Pancreas (tissue), 10 donors: ENCODE data around the gene SLC12A7. TPM values are rescaled to one million over a fixed set of nuclear protein-coding genes. Genes with fewer than 3 reads are reported as not detected.
A peak's percentile ranks its signal among the peaks of the same experiment; 100 is the strongest.

Experiments
- ATAC-seq, 4 donors: fragments of 200-7000 bp; cut with Tn5 transposase; one replicate each; pipeline versions ENCODE4 v1.8.0 to v1.9.1; 2020; ENCODE audit warnings: mild to moderate bottlenecking in 4 of 4, moderate library complexity in 4 of 4
- DNase-seq, 6 donors: peaks; one replicate each; pipeline ENCODE4 v3.0.0-alpha.2; 2020
- FAIRE-seq: peaks from 2 replicates; lab custom pipeline; 2012; peaks lifted over from hg19 to GRCh38; lab: Jason Lieb, UNC
- H3K27ac ChIP-seq, 4 donors: fragments of 200-600 bp; sonication (generic); 1 replicate in 3 of 4; 2 replicates in 1 of 4; pipeline versions ENCODE4 v1.5.0 to v1.8.0; 2020
- H3K27me3 ChIP-seq, 4 donors: fragments of 200-600 bp; one replicate each; pipeline ENCODE4 v1.8.0; 2021
- H3K36me3 ChIP-seq, 3 donors: fragments of 200-600 bp; sonication (generic) in 1 of 3; one replicate each; pipeline versions ENCODE4 v1.5.0 to v1.8.0; 2020 to 2021
- H3K4me1 ChIP-seq, 3 donors: fragments of 200-600 bp; one replicate each; pipeline ENCODE4 v1.8.0; 2021
- H3K4me3 ChIP-seq, 4 donors: fragments of 200-600 bp; sonication (generic) in 2 of 4; one replicate each; pipeline versions ENCODE4 v1.5.0 to v1.8.0; 2020 to 2021
- H3K9me3 ChIP-seq, 4 donors: fragments of 200-600 bp; one replicate each; pipeline ENCODE4 v1.8.0; 2021
- WGBS, 2 donors: extraction: QIAGEN DNeasy Blood & Tissue Kit; methylation state at CpG; one replicate each; pipeline ENCODE4 v1.1.7; 2013; 5-methylcytosine and 5-hydroxymethylcytosine counted together
- intact Hi-C, 3 donors: fragments of 100-400 bp; cut with DNase I; formaldehyde crosslinking; loops; one replicate each; pipeline versions ENCODE4 v1.11.1 to v1.14.2; 2022
- polyA plus RNA-seq, 2 donors: library from polyadenylated mRNA; stranded (reverse); fragments of 200-250 nt; gene quantifications; one replicate each; pipeline ENCODE4 v1.2.3, GENCODE V29; 2013
- total RNA-seq, 6 donors: library from RNA; stranded (reverse); fragmentation: NEBNext Ultra II Directional in 4 of 6; extraction: Animal tissue kit (Norgen Biotek cat#: 25700) in 4 of 6; gene quantifications; one replicate each; pipeline versions ENCODE4 v1.2.1 to v1.2.4, GENCODE V29; 2021 to 2023
- TF ChIP-seq, protein P1 (sequence below), 4 donors: fragments of 200-600 bp; sonication (generic) in 3 of 4; IDR thresholded peaks; one replicate each; pipeline versions ENCODE4 v1.5.0 to v1.8.0; 2021; ENCODE audit warnings: antibody characterized with exemption in 4 of 4
- donor health status: healthy with polysubstance abuse.
- donor health status: DM: no; HTN: no; CAD: no; lungs with moderate emphysema.
- donor health status: DM: no; HTN: no; CAD: no.
- donor health status: control.
- donor health status: control.
- donor health status: Bipolar disorder and iron deficiency.
- donor health status: DM: yes; HTN: yes; CAD: no.
- donor health status: DM: no; HTN: no; CAD: no.
- donor health status: DM: no; HTN: no; CAD: no.
- donor health status: DM: yes; HTN: yes; CAD: no.

Gene SLC12A7
- total and polyA plus RNA-seq, 8 donors, result 17.4 to 56.5 (median 35.8) TPM

GRCh38 chr5:1074226-1074625 lies 37.6 kb downstream of the SLC12A7 start:
- ATAC-seq (peak in 2 of 4 donors; percentile 8 to 21), FAIRE-seq (no peak), DNase-seq (no peak)
- no peak overlapping the region for H3K4me3 ChIP-seq
- H3K27me3 ChIP-seq, result no peaks in the 10 kb centered on the region
- no peaks in the 10 kb centered on the region for H3K4me1 ChIP-seq
- H3K36me3 ChIP-seq, result peaks cover 4 to 61% (median 22%) of the 10 kb centered on the region in 3 donors
- TF ChIP-seq, protein P1, sequence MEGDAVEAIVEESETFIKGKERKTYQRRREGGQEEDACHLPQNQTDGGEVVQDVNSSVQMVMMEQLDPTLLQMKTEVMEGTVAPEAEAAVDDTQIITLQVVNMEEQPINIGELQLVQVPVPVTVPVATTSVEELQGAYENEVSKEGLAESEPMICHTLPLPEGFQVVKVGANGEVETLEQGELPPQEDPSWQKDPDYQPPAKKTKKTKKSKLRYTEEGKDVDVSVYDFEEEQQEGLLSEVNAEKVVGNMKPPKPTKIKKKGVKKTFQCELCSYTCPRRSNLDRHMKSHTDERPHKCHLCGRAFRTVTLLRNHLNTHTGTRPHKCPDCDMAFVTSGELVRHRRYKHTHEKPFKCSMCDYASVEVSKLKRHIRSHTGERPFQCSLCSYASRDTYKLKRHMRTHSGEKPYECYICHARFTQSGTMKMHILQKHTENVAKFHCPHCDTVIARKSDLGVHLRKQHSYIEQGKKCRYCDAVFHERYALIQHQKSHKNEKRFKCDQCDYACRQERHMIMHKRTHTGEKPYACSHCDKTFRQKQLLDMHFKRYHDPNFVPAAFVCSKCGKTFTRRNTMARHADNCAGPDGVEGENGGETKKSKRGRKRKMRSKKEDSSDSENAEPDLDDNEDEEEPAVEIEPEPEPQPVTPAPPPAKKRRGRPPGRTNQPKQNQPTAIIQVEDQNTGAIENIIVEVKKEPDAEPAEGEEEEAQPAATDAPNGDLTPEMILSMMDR (IDR thresholded peaks at IDR 0.05), result no peak
- H3K9me3 ChIP-seq, result no peaks in the 10 kb centered on the region
- WGBS, 2 donors, result 94% methylated on average over 17 to 18 of the region's 18 CpGs
- H3K27ac ChIP-seq, result no peak overlapping the region
- intact Hi-C loops, result no loop called here

- WGBS, 2 donors, result 89 to 90% methylated on average over 44 to 46 of the region's 46 CpGs
- ATAC-seq (peak in 1 of 4 donors; percentile 5), DNase-seq (no peak), FAIRE-seq (no peak)
- intact Hi-C loops, result no loop called here
- H3K4me1 ChIP-seq, result no peaks in the 10 kb centered on the region
- H3K27me3 ChIP-seq, result no peaks in the 10 kb centered on the region
- no peak overlapping the region for H3K4me3 ChIP-seq
- TF ChIP-seq, protein P1 (IDR thresholded peaks at IDR 0.05), result no peak
- no peak overlapping the region for H3K27ac ChIP-seq
- H3K9me3 ChIP-seq, result no peaks in the 10 kb centered on the region
- H3K36me3 ChIP-seq, result peaks cover 4 to 62% (median 17%) of the 10 kb centered on the region in 3 donors
These were observed 38.4 kb downstream of the SLC12A7 start for GRCh38 chr5:1073239-1074102.

DNA sequence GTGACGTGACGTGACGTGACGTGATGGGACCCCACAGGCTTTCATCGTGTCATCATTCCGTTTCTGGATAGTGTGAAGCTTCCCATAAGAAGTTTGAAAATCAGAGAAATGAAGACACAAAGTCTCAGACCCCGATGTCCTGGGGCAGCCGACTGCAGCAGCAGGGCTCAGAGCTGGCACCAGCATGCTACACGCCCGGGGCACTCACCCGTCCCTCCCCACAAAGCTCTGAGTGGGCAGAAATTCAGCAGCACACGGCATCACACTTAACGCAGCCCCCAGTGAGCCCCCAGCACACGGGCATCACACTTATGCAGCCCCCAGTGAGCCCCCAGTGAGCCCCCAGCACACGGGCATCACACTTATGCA lies 42.2 kb downstream of the SLC12A7 start:
- H3K4me3 ChIP-seq, result no peak overlapping the region
- ATAC-seq, result no peak
- peak in 1 of 6 donors; percentile 22 for DNase-seq
- no peaks in the 10 kb centered on the region for H3K4me1 ChIP-seq
- intact Hi-C loops, result no loop called here
- FAIRE-seq, result no peak
- 92 to 93% methylated on average over 13 to 14 of the region's 15 CpGs for WGBS, 2 donors
- H3K9me3 ChIP-seq, result no peaks in the 10 kb centered on the region
- H3K36me3 ChIP-seq, result peaks cover 0 to 38% (median 6%) of the 10 kb centered on the region in 3 donors
- H3K27ac ChIP-seq, result no peak overlapping the region
- no peaks in the 10 kb centered on the region for H3K27me3 ChIP-seq
- TF ChIP-seq, protein P1 (IDR thresholded peaks at IDR 0.05), result no peak

GRCh38 chr5:1068895-1069719 lies 42.8 kb downstream of the SLC12A7 start:
- H3K27me3 ChIP-seq, result no peaks in the 10 kb centered on the region
- no peak overlapping the region for H3K4me3 ChIP-seq
- peaks cover 0 to 35% (median 6%) of the 10 kb centered on the region in 3 donors for H3K36me3 ChIP-seq
- peak in 1 of 6 donors; percentile 60 for DNase-seq
- no peak overlapping the region for H3K27ac ChIP-seq
- ATAC-seq, result peak in 2 of 4 donors; percentile 11 to 12
- 93 to 94% methylated on average over 33 of the region's 33 CpGs for WGBS, 2 donors
- H3K4me1 ChIP-seq, result no peaks in the 10 kb centered on the region
- no peak for FAIRE-seq
- TF ChIP-seq, protein P1 (IDR thresholded peaks at IDR 0.05), result no peak
- H3K9me3 ChIP-seq, result no peaks in the 10 kb centered on the region
- intact Hi-C loops, result no loop called here
